LNCAP (cell line): ENCODE data around the gene CCDC112.

ENCODE experiments used
- CTCF ChIP-seq: fragments of 450-650 bp; IDR thresholded peaks from 2 replicates; pipeline ENCODE4 v1.5.1; 2017; ENCODE audit warnings: mild to moderate bottlenecking

CCDC112 gene

DNA sequence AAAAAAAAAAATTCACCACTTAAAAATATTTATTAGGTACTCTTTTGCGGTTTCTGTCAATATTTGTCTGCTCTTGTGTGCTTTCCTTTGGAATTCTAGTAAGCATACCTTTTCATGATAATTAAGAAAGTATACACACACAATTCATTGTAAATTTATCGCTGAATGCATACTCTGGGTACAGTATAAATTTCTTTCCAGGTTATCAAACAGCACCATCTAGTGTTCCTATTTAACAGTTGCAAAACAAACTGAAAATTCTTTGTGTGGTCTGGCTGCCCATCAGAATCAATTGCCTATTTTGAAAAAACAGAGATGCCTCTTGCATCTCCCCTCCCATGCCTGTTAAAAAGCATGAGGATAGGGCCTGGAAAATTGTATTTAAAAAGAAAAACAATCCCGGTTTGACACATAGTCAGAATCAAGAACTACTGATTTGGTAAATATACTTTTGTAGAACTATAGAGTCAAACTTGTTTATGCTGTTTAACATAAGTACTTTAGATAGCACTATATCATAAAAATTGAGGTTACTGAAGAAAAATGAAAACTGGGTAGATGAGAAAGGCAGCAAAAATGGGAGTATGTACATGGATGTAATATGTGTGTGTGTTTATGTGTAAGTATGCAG is 50.0 kb downstream of the CCDC112 start:
- peak; percentile 79 for TF ChIP-seq CTCF

- TF ChIP-seq CTCF, result no peak
These were observed 53.0 kb downstream of the CCDC112 start for GRCh38 chr5:115243412-115243811.

DNA sequence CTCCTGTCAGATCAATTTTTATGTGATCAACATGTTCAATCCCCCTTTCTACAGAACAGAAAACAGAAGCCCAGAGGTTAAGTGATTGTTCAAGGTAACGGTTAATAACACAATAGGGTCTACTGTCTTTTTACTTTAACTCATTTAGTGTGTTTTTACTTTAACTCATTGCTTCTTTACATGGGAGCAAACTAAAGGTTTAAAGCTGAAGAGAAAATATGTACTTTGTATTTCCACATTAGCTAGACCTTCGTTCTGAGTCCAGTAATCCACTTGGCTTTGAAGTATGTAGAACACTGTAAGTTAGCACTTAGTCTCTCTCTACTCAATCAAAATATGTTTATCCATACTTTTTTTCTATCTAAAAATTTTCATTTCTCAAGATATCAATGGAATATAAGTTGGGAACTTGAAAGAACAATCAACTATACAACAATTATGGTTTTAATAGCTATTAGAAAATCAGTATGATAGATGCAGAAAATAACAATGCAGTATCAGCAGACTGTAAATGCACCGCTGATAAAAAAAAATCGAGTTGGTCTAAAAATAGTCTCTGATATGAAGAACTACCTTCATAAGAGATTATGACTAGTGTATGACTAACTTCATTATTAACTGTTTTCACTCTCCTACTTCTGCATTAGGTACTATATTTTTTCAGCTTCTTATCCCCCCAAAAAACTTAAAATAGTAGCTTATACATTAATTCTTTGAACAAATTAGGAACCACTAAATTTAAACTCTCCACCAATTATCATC is 54.4 kb downstream of the CCDC112 start:
- TF ChIP-seq CTCF, result no peak

DNA sequence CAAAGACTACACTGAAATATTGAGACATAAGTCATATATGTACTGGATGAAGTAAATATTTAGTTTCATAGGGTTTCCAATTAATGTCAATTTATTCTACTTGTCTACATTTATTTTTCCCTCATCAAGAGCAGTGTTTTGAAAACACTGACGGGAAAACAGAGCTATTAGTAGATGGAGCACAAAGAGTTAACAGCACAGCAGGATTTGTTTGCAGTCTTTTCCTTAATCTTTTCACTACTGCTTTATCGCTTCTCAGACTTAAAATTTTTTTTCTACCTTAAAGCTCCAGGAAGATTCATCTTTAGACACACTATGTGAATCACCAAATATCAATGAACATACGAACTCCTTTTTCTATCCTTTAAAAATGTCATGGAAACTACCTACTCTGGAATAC is 59.4 kb downstream of the CCDC112 start:
- TF ChIP-seq CTCF, result no peak

- TF ChIP-seq CTCF, result no peak
These were observed 59.9 kb downstream of the CCDC112 start for GRCh38 chr5:115236599-115236998.

DNA sequence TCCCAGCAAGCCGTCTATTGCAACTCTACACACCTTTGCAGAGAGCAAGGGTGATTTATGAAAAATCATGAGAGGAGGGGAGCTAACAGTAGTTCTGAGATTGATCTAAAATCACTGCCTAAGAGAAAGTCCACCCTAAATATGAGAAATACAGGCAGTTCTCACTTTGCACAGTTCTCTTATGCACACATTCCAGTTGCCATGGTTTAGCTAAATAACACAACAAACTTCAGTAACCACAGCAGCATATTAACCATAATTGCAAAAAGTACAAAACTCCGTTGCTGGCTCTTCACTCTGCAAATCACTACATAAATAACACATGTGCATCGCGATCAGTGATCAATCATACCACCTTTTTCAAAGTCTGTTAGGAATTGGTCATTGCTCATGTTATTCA is 64.9 kb downstream of the CCDC112 start:
- TF ChIP-seq CTCF, result no peak

GRCh38 chr5:115229606-115230005 is 66.8 kb downstream of the CCDC112 start:
- TF ChIP-seq CTCF, result no peak
